Measurements from ENCODE around the gene TMEM63C. TPM values are rescaled to one million over a fixed set of nuclear protein-coding genes. Genes with fewer than 3 reads are reported as not detected.

The TMEM63C gene
- polyA plus RNA-seq, 1 donor (not counting 4 experiments of a cell fraction or from before 2014, with no cell fraction given), result 0.66 TPM

GRCh38 chr14:77161011-77161410 lies 20.6 kb upstream of the TMEM63C start:
- no peaks in the 10 kb centered on the region for H3K79me2 ChIP-seq (ENCODE audit: control insufficient read depth, insufficient read depth, low read length)
- TF ChIP-seq EZH2 (IDR thresholded peaks at IDR 0.05; ENCODE audit: low read length), result no peak
- no peak for TF ChIP-seq CTCF (optimal IDR thresholded peaks at IDR 0.05 in 1 of 3, IDR thresholded peaks at IDR 0.05 in 1 of 3, conservative IDR thresholded peaks at IDR 0.05 in 1 of 3; ENCODE audit: extremely low read depth in 1 of 3, insufficient read depth in 2 of 3, low read length in 3 of 3)
- DNase-seq (ENCODE audit: low read depth, low spot score) (no peak), FAIRE-seq (no peak)
- H3K36me3 ChIP-seq (ENCODE audit: control insufficient read depth in 2 of 2, extremely low read depth in 1 of 2, insufficient read depth in 2 of 2, low read length in 2 of 2), result no peaks in the 10 kb centered on the region
- no peaks in the 10 kb centered on the region for H3K9me1 ChIP-seq (ENCODE audit: control insufficient read depth, extremely low read depth, insufficient read depth, low read length)
- peaks cover 6% of the 10 kb centered on the region for H3K27me3 ChIP-seq (ENCODE audit: control insufficient read depth, extremely low read depth, insufficient read depth, low read length)
- H2AFZ ChIP-seq (ENCODE audit: control insufficient read depth, low read length), result no peak overlapping the region
- peaks cover 4% of the 10 kb centered on the region for H3K4me1 ChIP-seq (ENCODE audit: control insufficient read depth, extremely low read depth, insufficient read depth, low read length)
- dilution Hi-C loops (cut with MboI; ENCODE audit: extremely low pct_ligation_motif_present, low sequenced_read_pairs), result no loop called here
- no peaks in the 10 kb centered on the region for H3K9me3 ChIP-seq (ENCODE audit: control insufficient read depth, low read depth, low read length)
- no peak overlapping the region for H3K27ac ChIP-seq (ENCODE audit: control insufficient read depth, insufficient read depth, low read length)
- H3K4me2 ChIP-seq (ENCODE audit: control insufficient read depth, extremely low read depth, insufficient read depth, low read depth, low read length), result no peak overlapping the region
- H3K9ac ChIP-seq (ENCODE audit: control insufficient read depth, extremely low read depth, insufficient read depth, low read length), result no peak overlapping the region
- no peaks in the 10 kb centered on the region for H4K20me1 ChIP-seq (ENCODE audit: control insufficient read depth, extremely low read depth, insufficient read depth, low read length)
- no peak overlapping the region for H3K4me3 ChIP-seq (ENCODE audit: control insufficient read depth in 2 of 3, extremely low read depth in 1 of 3, insufficient read depth in 2 of 3, low read depth in 1 of 3, low read length in 3 of 3)

- H2AFZ ChIP-seq (ENCODE audit: control insufficient read depth, low read length), result no peak overlapping the region
- H4K20me1 ChIP-seq (ENCODE audit: control insufficient read depth, extremely low read depth, insufficient read depth, low read length), result no peaks in the 10 kb centered on the region
- dilution Hi-C loops (cut with MboI; ENCODE audit: extremely low pct_ligation_motif_present, low sequenced_read_pairs), result no loop called here
- DNase-seq (ENCODE audit: low read depth, low spot score), result no peak
- no peak for FAIRE-seq
- TF ChIP-seq CTCF (optimal IDR thresholded peaks at IDR 0.05 in 1 of 3, IDR thresholded peaks at IDR 0.05 in 1 of 3, conservative IDR thresholded peaks at IDR 0.05 in 1 of 3; ENCODE audit: extremely low read depth in 1 of 3, insufficient read depth in 2 of 3, low read length in 3 of 3), result no peak
- H3K4me1 ChIP-seq (ENCODE audit: control insufficient read depth, extremely low read depth, insufficient read depth, low read length), result no peaks in the 10 kb centered on the region
- H3K27me3 ChIP-seq (ENCODE audit: control insufficient read depth, extremely low read depth, insufficient read depth, low read length), result peaks cover 3% of the 10 kb centered on the region
- H3K9me1 ChIP-seq (ENCODE audit: control insufficient read depth, extremely low read depth, insufficient read depth, low read length), result no peaks in the 10 kb centered on the region
- no peaks in the 10 kb centered on the region for H3K9me3 ChIP-seq (ENCODE audit: control insufficient read depth, low read depth, low read length)
- no peak overlapping the region for H3K9ac ChIP-seq (ENCODE audit: control insufficient read depth, extremely low read depth, insufficient read depth, low read length)
- H3K4me2 ChIP-seq (ENCODE audit: control insufficient read depth, extremely low read depth, insufficient read depth, low read depth, low read length), result no peak overlapping the region
- no peak overlapping the region for H3K27ac ChIP-seq (ENCODE audit: control insufficient read depth, insufficient read depth, low read length)
- H3K79me2 ChIP-seq (ENCODE audit: control insufficient read depth, insufficient read depth, low read length), result no peaks in the 10 kb centered on the region
- no peaks in the 10 kb centered on the region for H3K36me3 ChIP-seq (ENCODE audit: control insufficient read depth in 2 of 2, extremely low read depth in 1 of 2, insufficient read depth in 2 of 2, low read length in 2 of 2)
- H3K4me3 ChIP-seq (ENCODE audit: control insufficient read depth in 2 of 3, extremely low read depth in 1 of 3, insufficient read depth in 2 of 3, low read depth in 1 of 3, low read length in 3 of 3), result no peak overlapping the region
These were observed 11.6 kb upstream of the TMEM63C start for GRCh38 chr14:77170045-77170444.
